GM19467 (cell line): ENCODE data around the gene RAB9B.

Experiments
- ATAC-seq: cut with Tn5 transposase; IDR thresholded peaks from one replicate; pipeline ENCODE4 v1.9.1; 2021; ENCODE audit warnings: mild to moderate bottlenecking, moderate library complexity; ENCODE audit not compliant: unreplicated experiment

The RAB9B gene

GRCh38 chrX:103773445-103773844 lies 58.6 kb downstream of the RAB9B start:
- no peak for ATAC-seq
